K562 (cell line): Measurements from ENCODE around the gene MEAF6. TPM values are rescaled to one million over a fixed set of nuclear protein-coding genes. Genes with fewer than 3 reads are reported as not detected.

Source experiments
- BACH1 ChIP-seq: fragments of 200-800 bp; sonication (Bioruptor generic); IDR thresholded peaks from 2 replicates; pipeline ENCODE4 v1.6.1; 2016; ENCODE audit warnings: missing genetic modification characterization, missing compliant biosample characterization
- ELF1 ChIP-seq: fragments of 200-800 bp; sonication (Bioruptor generic); IDR thresholded peaks from 2 replicates; pipeline ENCODE4 v1.6.1; 2016; ENCODE audit warnings: missing genetic modification characterization, missing compliant biosample characterization
- KDM2B ChIP-seq: fragments of 250-450 bp; sonication (Bioruptor Pico); IDR thresholded peaks from 2 replicates; pipeline ENCODE4 v1.8.0; 2021; ENCODE audit warnings: mild to moderate bottlenecking, moderate library complexity
- MECOM ChIP-seq: fragments of 250-450 bp; sonication (Bioruptor Pico); IDR thresholded peaks from 2 replicates; pipeline ENCODE4 v1.8.0; 2022; ENCODE audit warnings: inconsistent platforms
- RFX7 ChIP-seq: fragments of 250-450 bp; sonication (Bioruptor Pico); IDR thresholded peaks from 2 replicates; pipeline ENCODE4 v1.5.1; 2021; ENCODE audit warnings: mild to moderate bottlenecking
- TBP ChIP-seq: optimal IDR thresholded peaks from 2 replicates; pipeline ENCODE3; 2011; ENCODE audit warnings: low read depth, low read length, improper control_type of control experiment
- ZKSCAN1 ChIP-seq: fragments of 150-350 bp; IDR thresholded peaks from 2 replicates; pipeline ENCODE4 v1.6.1; 2016; ENCODE audit warnings: low read depth, low read length
- ZNF121 ChIP-seq: sonication (generic); formaldehyde crosslinking; conservative IDR thresholded peaks from 2 replicates; pipeline ENCODE4 v1.8.0; 2022; ENCODE audit warnings: missing genetic modification reagents
- polyA plus RNA-seq, 8 experiments: library from polyadenylated mRNA; depleted of rRNA in 4 of 8; stranded (reverse) in 5 of 8; unstranded in 3 of 8; fragments of >200 nt; fragmentation: Nextera tagmentation in 2 of 8; fragmentation: Illumina TruSeq in 1 of 8; extraction: Ambion mirVana in 2 of 8; extraction: Trizol in 1 of 8; gene quantifications; 2 replicates each; pipeline versions ENCODE4 v1.2.1 to v1.2.3, GENCODE V29; 2011 to 2014; ENCODE audit warnings: inconsistent platforms in 1 of 8, missing spikeins in 1 of 8
- total RNA-seq, 7 experiments: library from RNA; depleted of rRNA in 6 of 7; stranded (reverse); fragments of >200 nt in 6 of 7; fragmentation: Illumina TruSeq in 2 of 7; extraction: Trizol in 2 of 7; gene quantifications; 2 replicates each; pipeline versions ENCODE4 v1.2.1 to v1.2.3, GENCODE V29; 2011 to 2021; ENCODE audit warnings: low replicate concordance in 1 of 7
- TF ChIP-seq, protein P1 (sequence below): sonication (generic); formaldehyde crosslinking; IDR thresholded peaks from 2 replicates; pipeline ENCODE4 v1.5.0; 2020; ENCODE audit warnings: missing genetic modification reagents
- TF ChIP-seq, protein P2 (sequence below): fragments of 450-650 bp; IDR thresholded peaks from 2 replicates; pipeline ENCODE4 v1.6.1; 2017; ENCODE audit warnings: mild to moderate bottlenecking, moderate library complexity
- TF ChIP-seq, protein P3 (sequence below): fragments of 250-450 bp; sonication (Bioruptor Pico); IDR thresholded peaks from 2 replicates; pipeline ENCODE4 v1.4.0; 2020; ENCODE audit warnings: borderline replicate concordance
- TF ChIP-seq, protein P4 (sequence below), 3 experiments: fragments of 200-800 bp in 1 of 3; sonication (Bioruptor generic) in 1 of 3; sonication (generic) in 1 of 3; formaldehyde crosslinking in 1 of 3; IDR thresholded peaks; 2 replicates each; pipeline versions ENCODE4 v1.6.1 to v1.8.0; 2016 to 2022; ENCODE audit warnings: mild to moderate bottlenecking in 2 of 3, missing compliant biosample characterization in 2 of 3, missing genetic modification characterization in 2 of 3, missing genetic modification reagents in 1 of 3
- TF ChIP-seq, protein P5 (sequence below): sonication (generic); formaldehyde crosslinking; IDR thresholded peaks from 2 replicates; pipeline ENCODE4 v1.8.1; 2022; ENCODE audit warnings: missing genetic modification reagents
- TF ChIP-seq, protein P6 (sequence below), 2 experiments: fragments of 150-350 bp in 1 of 2; IDR thresholded peaks; 2 replicates each; pipeline ENCODE4 v1.6.1; 2012 to 2016; ENCODE audit warnings: low read depth in 2 of 2, low read length in 2 of 2, mild to moderate bottlenecking in 1 of 2, moderate library complexity in 1 of 2

MEAF6 gene
- total and polyA plus RNA-seq, 9 of the 15 experiments (the other 6 are each of a cell fraction or from before 2014, with no cell fraction given), result 55.0 to 151 (median 92.3) TPM

DNA sequence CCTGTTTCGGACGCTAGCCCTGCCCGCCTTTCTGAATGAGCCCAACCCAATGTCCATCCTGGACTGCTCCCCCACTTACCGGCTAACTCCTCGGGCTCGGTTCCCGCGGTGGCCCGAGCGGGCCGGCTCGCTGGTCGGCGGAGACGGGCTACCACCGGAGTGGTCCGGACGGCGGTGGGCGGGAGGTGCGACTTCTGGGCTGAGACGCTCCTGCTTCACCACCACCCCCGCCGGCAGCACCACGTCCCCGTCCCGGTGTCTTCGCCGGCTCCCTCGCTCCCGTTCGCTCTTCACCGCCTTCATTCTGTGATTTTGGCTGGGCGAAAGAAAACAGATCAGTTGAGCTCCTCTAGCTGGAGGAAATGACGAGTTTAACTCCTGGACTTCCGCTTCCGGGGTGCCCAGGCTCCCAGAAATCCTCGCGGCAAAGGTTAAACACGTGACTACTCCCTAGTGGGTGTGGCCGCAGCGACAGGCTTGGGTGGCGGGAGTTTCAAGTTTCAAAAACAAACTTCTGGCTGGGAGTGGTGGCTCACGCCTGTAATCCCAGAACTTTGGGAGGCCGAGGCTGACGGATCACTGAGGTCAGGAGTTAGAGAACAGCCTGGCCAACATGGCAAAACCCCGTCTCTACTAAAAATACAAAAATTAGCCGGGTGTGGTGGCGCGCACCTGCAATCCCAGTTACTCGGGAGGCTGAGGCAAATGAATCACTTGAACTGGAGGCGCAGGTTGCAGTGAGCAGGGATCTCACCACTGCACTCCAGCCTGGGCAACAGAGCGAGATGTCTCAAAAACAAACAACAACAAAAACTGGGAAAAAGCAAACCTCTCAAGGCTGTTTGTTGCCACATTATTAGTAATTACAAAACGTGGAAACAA is 39.6 kb upstream of the MEAF6 start, which contains the start of gene SNIP1 (continued):
- TF ChIP-seq, protein P1, sequence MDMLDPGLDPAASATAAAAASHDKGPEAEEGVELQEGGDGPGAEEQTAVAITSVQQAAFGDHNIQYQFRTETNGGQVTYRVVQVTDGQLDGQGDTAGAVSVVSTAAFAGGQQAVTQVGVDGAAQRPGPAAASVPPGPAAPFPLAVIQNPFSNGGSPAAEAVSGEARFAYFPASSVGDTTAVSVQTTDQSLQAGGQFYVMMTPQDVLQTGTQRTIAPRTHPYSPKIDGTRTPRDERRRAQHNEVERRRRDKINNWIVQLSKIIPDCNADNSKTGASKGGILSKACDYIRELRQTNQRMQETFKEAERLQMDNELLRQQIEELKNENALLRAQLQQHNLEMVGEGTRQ, result peak; percentile 97
- TF ChIP-seq BACH1 (tag), result no peak
- TF ChIP-seq, protein P2, sequence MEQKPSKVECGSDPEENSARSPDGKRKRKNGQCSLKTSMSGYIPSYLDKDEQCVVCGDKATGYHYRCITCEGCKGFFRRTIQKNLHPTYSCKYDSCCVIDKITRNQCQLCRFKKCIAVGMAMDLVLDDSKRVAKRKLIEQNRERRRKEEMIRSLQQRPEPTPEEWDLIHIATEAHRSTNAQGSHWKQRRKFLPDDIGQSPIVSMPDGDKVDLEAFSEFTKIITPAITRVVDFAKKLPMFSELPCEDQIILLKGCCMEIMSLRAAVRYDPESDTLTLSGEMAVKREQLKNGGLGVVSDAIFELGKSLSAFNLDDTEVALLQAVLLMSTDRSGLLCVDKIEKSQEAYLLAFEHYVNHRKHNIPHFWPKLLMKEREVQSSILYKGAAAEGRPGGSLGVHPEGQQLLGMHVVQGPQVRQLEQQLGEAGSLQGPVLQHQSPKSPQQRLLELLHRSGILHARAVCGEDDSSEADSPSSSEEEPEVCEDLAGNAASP, result no peak
- TF ChIP-seq ZKSCAN1, result 0 out of 2 replicates have a peak, but pooled peaks have one; percentile 16
- TF ChIP-seq MECOM (CRISPR knock-in tag), result no peak
- TF ChIP-seq TBP, result peak; percentile 71
- no peak for TF ChIP-seq RFX7 (CRISPR knock-in tag)
- TF ChIP-seq, protein P3, sequence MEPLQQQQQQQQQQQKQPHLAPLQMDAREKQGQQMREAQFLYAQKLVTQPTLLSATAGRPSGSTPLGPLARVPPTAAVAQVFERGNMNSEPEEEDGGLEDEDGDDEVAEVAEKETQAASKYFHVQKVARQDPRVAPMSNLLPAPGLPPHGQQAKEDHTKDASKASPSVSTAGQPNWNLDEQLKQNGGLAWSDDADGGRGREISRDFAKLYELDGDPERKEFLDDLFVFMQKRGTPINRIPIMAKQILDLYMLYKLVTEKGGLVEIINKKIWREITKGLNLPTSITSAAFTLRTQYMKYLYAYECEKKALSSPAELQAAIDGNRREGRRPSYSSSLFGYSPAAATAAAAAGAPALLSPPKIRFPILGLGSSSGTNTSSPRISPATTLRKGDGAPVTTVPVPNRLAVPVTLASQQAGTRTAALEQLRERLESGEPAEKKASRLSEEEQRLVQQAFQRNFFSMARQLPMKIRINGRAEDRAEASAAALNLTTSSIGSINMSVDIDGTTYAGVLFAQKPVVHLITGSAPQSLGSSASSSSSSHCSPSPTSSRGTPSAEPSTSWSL (CRISPR knock-in tag), result no peak
- TF ChIP-seq KDM2B (CRISPR knock-in tag), result no peak
- TF ChIP-seq ZNF121 (CRISPR knock-in tag), result no peak
- TF ChIP-seq, protein P4, sequence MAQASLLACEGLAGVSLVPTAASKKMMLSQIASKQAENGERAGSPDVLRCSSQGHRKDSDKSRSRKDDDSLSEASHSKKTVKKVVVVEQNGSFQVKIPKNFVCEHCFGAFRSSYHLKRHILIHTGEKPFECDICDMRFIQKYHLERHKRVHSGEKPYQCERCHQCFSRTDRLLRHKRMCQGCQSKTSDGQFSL (CRISPR knock-in tag; IDR thresholded peaks at IDR 0.05), result no peak
- TF ChIP-seq, protein P4 (tag; IDR thresholded peaks at IDR 0.05), result no peak
- TF ChIP-seq, protein P5, sequence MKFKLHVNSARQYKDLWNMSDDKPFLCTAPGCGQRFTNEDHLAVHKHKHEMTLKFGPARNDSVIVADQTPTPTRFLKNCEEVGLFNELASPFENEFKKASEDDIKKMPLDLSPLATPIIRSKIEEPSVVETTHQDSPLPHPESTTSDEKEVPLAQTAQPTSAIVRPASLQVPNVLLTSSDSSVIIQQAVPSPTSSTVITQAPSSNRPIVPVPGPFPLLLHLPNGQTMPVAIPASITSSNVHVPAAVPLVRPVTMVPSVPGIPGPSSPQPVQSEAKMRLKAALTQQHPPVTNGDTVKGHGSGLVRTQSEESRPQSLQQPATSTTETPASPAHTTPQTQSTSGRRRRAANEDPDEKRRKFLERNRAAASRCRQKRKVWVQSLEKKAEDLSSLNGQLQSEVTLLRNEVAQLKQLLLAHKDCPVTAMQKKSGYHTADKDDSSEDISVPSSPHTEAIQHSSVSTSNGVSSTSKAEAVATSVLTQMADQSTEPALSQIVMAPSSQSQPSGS (CRISPR knock-in tag), result no peak
- TF ChIP-seq ELF1, result peak; percentile 95
- TF ChIP-seq, protein P6, sequence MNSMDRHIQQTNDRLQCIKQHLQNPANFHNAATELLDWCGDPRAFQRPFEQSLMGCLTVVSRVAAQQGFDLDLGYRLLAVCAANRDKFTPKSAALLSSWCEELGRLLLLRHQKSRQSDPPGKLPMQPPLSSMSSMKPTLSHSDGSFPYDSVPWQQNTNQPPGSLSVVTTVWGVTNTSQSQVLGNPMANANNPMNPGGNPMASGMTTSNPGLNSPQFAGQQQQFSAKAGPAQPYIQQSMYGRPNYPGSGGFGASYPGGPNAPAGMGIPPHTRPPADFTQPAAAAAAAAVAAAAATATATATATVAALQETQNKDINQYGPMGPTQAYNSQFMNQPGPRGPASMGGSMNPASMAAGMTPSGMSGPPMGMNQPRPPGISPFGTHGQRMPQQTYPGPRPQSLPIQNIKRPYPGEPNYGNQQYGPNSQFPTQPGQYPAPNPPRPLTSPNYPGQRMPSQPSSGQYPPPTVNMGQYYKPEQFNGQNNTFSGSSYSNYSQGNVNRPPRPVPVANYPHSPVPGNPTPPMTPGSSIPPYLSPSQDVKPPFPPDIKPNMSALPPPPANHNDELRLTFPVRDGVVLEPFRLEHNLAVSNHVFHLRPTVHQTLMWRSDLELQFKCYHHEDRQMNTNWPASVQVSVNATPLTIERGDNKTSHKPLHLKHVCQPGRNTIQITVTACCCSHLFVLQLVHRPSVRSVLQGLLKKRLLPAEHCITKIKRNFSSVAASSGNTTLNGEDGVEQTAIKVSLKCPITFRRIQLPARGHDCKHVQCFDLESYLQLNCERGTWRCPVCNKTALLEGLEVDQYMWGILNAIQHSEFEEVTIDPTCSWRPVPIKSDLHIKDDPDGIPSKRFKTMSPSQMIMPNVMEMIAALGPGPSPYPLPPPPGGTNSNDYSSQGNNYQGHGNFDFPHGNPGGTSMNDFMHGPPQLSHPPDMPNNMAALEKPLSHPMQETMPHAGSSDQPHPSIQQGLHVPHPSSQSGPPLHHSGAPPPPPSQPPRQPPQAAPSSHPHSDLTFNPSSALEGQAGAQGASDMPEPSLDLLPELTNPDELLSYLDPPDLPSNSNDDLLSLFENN (IDR thresholded peaks at IDR 0.05; ENCODE audit: low read depth in 2 of 2, low read length in 2 of 2), result no peak
